K562 (cell line): ENCODE results near the gene DSG1. TPM values are rescaled to one million over a fixed set of nuclear protein-coding genes. Genes with fewer than 3 reads are reported as not detected.

Experiments
- ATAC-seq: fragments of 200-7000 bp; cut with Tn5 transposase; 3 replicates; pipeline ENCODE4 v1.9.1; 2020; ENCODE audit warnings: moderate library complexity
- BruUV-seq: library from RNA; stranded (reverse); fragments of 400-500 nt; replicated peaks from 2 replicates; lab custom pipeline; 2021; lab: Mats Ljungman, UMichigan
- CTCF ChIA-PET: fragments of 300-600 bp; formaldehyde crosslinking; extraction: SDS; loops from one replicate; lab custom pipeline; 2021; ENCODE audit warnings: low intra/inter-chr PET ratio; lab: Yijun Ruan, JAX
- POLR2A ChIA-PET: fragments of 300-600, 350-650 bp; sonication (Branson Sonifier 250); formaldehyde crosslinking; extraction: SDS; loops from one replicate; lab custom pipeline; 2021; ENCODE audit warnings: antibody characterized with exemption, inconsistent platforms; lab: Yijun Ruan, JAX
- DNase-seq, 4 experiments: peaks; one replicate each; pipeline versions ENCODE4 v3.0.0 to v3.0.0-alpha.2; 2011 to 2018; ENCODE audit warnings: low spot score in 3 of 4, mixed read lengths in 3 of 4; ENCODE audit errors: extremely low read depth in 1 of 4
- FAIRE-seq: peaks from 2 replicates; lab custom pipeline; 2011; peaks lifted over from hg19 to GRCh38; lab: Jason Lieb, UNC
- H2AFZ ChIP-seq: 2 replicates; pipeline ENCODE4 v1.6.0; 2011; ENCODE audit warnings: low read depth, low read length, control low read depth, inconsistent platforms
- H3K27ac ChIP-seq: fragments of 200-600 bp; 3 replicates; pipeline ENCODE4 v1.8.0; 2011; ENCODE audit warnings: low read depth, mild to moderate bottlenecking, control low read depth, inconsistent platforms, low read length, moderate library complexity, mixed read lengths; ENCODE audit errors: extremely low read depth
- H3K27me3 ChIP-seq, 2 experiments: fragments of 300-600 bp in 1 of 2; 2 replicates in 1 of 2; 3 replicates in 1 of 2; pipeline versions ENCODE4 v1.6.0 to v1.8.0; 2011; ENCODE audit warnings: inconsistent platforms in 2 of 2, low read length in 2 of 2, mild to moderate bottlenecking in 1 of 2, mixed read lengths in 1 of 2, moderate library complexity in 1 of 2; ENCODE audit not compliant: control insufficient read depth in 2 of 2, insufficient read depth in 2 of 2
- H3K36me3 ChIP-seq: fragments of 300-600 bp; 3 replicates; pipeline ENCODE4 v1.8.0; 2011; ENCODE audit warnings: mild to moderate bottlenecking, low read length, inconsistent platforms; ENCODE audit not compliant: control insufficient read depth, insufficient read depth
- H3K4me1 ChIP-seq, 2 experiments: fragments of 200-600 bp in 1 of 2; replicated peaks in 1 of 2; 2 replicates in 1 of 2; 3 replicates in 1 of 2; pipeline versions ENCODE4 v1.5.1 to v1.8.0; 2011; ENCODE audit warnings: inconsistent platforms in 2 of 2, low read length in 2 of 2, mild to moderate bottlenecking in 1 of 2, mixed read lengths in 1 of 2, moderate library complexity in 1 of 2; ENCODE audit not compliant: control insufficient read depth in 2 of 2, insufficient read depth in 2 of 2
- H3K4me2 ChIP-seq: 2 replicates; pipeline ENCODE4 v1.6.1; 2011; ENCODE audit warnings: low read length, control low read depth, inconsistent platforms, mixed read lengths; ENCODE audit not compliant: insufficient read depth
- H3K4me3 ChIP-seq: fragments of 200-600 bp; sonication (generic), shearing (Covaris generic); 2 replicates; pipeline ENCODE4 v1.5.1; 2016; ENCODE audit warnings: control low read depth, inconsistent platforms
- H3K79me2 ChIP-seq: fragments of 200-600 bp; 3 replicates; pipeline ENCODE4 v1.8.0; 2011; ENCODE audit warnings: low read length, inconsistent platforms; ENCODE audit not compliant: control insufficient read depth, insufficient read depth
- H3K9ac ChIP-seq, 2 experiments: 2 replicates each; pipeline versions ENCODE4 v1.6.0 to v1.6.1; 2011; ENCODE audit warnings: low read depth in 2 of 2, low read length in 2 of 2, control low read depth in 1 of 2, inconsistent platforms in 1 of 2, mild to moderate bottlenecking in 1 of 2, mixed read lengths in 1 of 2; ENCODE audit not compliant: insufficient read depth in 1 of 2
- H3K9me1 ChIP-seq: one replicate; pipeline ENCODE4 v1.6.0; 2011; ENCODE audit warnings: inconsistent platforms, mild to moderate bottlenecking, low read length, moderate library complexity; ENCODE audit not compliant: control insufficient read depth, insufficient read depth
- H3K9me3 ChIP-seq: replicated peaks from 2 replicates; pipeline ENCODE4 v1.5.1; 2011; ENCODE audit warnings: low read depth, low read length, inconsistent platforms; ENCODE audit not compliant: control insufficient read depth, insufficient read depth
- H4K20me1 ChIP-seq: replicated peaks from 2 replicates; pipeline ENCODE4 v1.6.1; 2011; ENCODE audit warnings: low read length, inconsistent platforms, mixed read lengths; ENCODE audit not compliant: control insufficient read depth, insufficient read depth
- ELF1 ChIP-seq: fragments of 200-800 bp; sonication (Bioruptor generic); IDR thresholded peaks from 2 replicates; pipeline ENCODE4 v1.6.1; 2016; ENCODE audit warnings: missing genetic modification characterization, missing compliant biosample characterization
- FOXM1 ChIP-seq, 2 experiments: fragments of 450-650 bp in 1 of 2; sonication (generic) in 1 of 2; formaldehyde crosslinking in 1 of 2; IDR thresholded peaks; 2 replicates each; pipeline versions ENCODE4 v1.6.1 to v1.9.0; 2017 to 2022; ENCODE audit warnings: low read depth in 2 of 2, mild to moderate bottlenecking in 2 of 2, missing genetic modification reagents in 1 of 2, moderate library complexity in 1 of 2
- GABPB1 ChIP-seq: sonication (generic); formaldehyde crosslinking; IDR thresholded peaks from 2 replicates; pipeline ENCODE4 v1.8.0; 2022; ENCODE audit warnings: mild to moderate bottlenecking, missing genetic modification reagents
- HNRNPL ChIP-seq: fragments of 200-400 bp; formaldehyde crosslinking; IDR thresholded peaks from 2 replicates; pipeline ENCODE4 v1.6.1; 2017; ENCODE audit warnings: low read depth, mild to moderate bottlenecking, low read length
- MAZ ChIP-seq, 2 experiments: fragments of 450-650 bp in 1 of 2; sonication (generic) in 1 of 2; formaldehyde crosslinking; IDR thresholded peaks in 1 of 2; conservative IDR thresholded peaks in 1 of 2; 2 replicates each; pipeline versions ENCODE4 v1.4.0 to v1.5.0; 2020; ENCODE audit warnings: mild to moderate bottlenecking in 1 of 2, missing genetic modification reagents in 1 of 2
- MCM2 ChIP-seq: fragments of 450-650 bp; IDR thresholded peaks from 2 replicates; pipeline ENCODE4 v1.6.1; 2017; ENCODE audit warnings: low read depth, mild to moderate bottlenecking
- NCOR1 ChIP-seq: fragments of 450-650 bp; IDR thresholded peaks from 2 replicates; pipeline ENCODE4 v1.6.1; 2016; ENCODE audit warnings: mild to moderate bottlenecking, moderate library complexity
- SLC30A9 ChIP-seq: fragments of 250-450 bp; sonication (Bioruptor Pico); IDR thresholded peaks from 2 replicates; pipeline ENCODE4 v1.8.0; 2022; ENCODE audit warnings: mild to moderate bottlenecking, moderate library complexity
- SPI1 ChIP-seq: IDR thresholded peaks from 2 replicates; pipeline ENCODE4 v1.6.1; 2011; ENCODE audit warnings: low read depth, low read length, control low read depth, borderline replicate concordance
- TAL1 ChIP-seq: fragments of 450-650 bp; IDR thresholded peaks from 2 replicates; pipeline ENCODE4 v1.6.1; 2016; ENCODE audit warnings: mild to moderate bottlenecking
- ZNF197 ChIP-seq: fragments of 200-800 bp; sonication (Bioruptor generic); IDR thresholded peaks from 2 replicates; pipeline ENCODE4 v1.6.1; 2016; ENCODE audit warnings: low read depth, missing genetic modification characterization, missing compliant biosample characterization
- ZNF766 ChIP-seq: fragments of 200-800 bp; sonication (Bioruptor generic); conservative IDR thresholded peaks from 2 replicates; pipeline ENCODE4 v1.6.1; 2016; ENCODE audit warnings: missing genetic modification characterization, missing compliant biosample characterization
- WGBS: fragments of 100-300 bp; shearing (Covaris generic); methylation state at CpG from one replicate; pipeline ENCODE4 v1.1.6; 2016; ENCODE audit warnings: low coverage, mixed read lengths; ENCODE audit not compliant: insufficient coverage; ENCODE audit errors: missing lambda C conversion rate; 5-methylcytosine and 5-hydroxymethylcytosine counted together
- in situ Hi-C: fragments of 300-500 bp; cut with MboI; formaldehyde crosslinking; loops from 4 replicates; pipeline ENCODE4 v1.15.0; 2018; ENCODE audit warnings: inconsistent platforms, mixed read lengths
- intact Hi-C: fragments of 100-400 bp; cut with micrococcal nuclease; formaldehyde crosslinking; loops from 2 replicates; pipeline ENCODE4 v1.14.2; 2022
- polyA plus RNA-seq, 8 experiments: library from polyadenylated mRNA; depleted of rRNA in 4 of 8; stranded (reverse) in 5 of 8; unstranded in 3 of 8; fragments of >200 nt; fragmentation: Nextera tagmentation in 2 of 8; fragmentation: Illumina TruSeq in 1 of 8; extraction: Ambion mirVana in 2 of 8; extraction: Trizol in 1 of 8; gene quantifications; 2 replicates each; pipeline versions ENCODE4 v1.2.1 to v1.2.3, GENCODE V29; 2011 to 2014; ENCODE audit warnings: inconsistent platforms in 1 of 8, missing spikeins in 1 of 8
- total RNA-seq, 7 experiments: library from RNA; depleted of rRNA in 6 of 7; stranded (reverse); fragments of >200 nt in 6 of 7; fragmentation: Illumina TruSeq in 2 of 7; extraction: Trizol in 2 of 7; gene quantifications; 2 replicates each; pipeline versions ENCODE4 v1.2.1 to v1.2.3, GENCODE V29; 2011 to 2021; ENCODE audit warnings: low replicate concordance in 1 of 7

Gene DSG1
- total and polyA plus RNA-seq, 9 of the 15 experiments (the other 6 are each of a cell fraction or from before 2014, with no cell fraction given) = 0.03 to 0.26 (median 0.15) TPM; not detected in 1

GRCh38 chr18:31270578-31270977, 47.4 kb upstream of the DSG1 start:
- TF ChIP-seq ZNF766 (CRISPR knock-in tag) (no peak), NCOR1 (no peak), SPI1 (peak; percentile 70; the same call in 1 of the 2 replicates)
- DNase-seq (no peak), ATAC-seq (no peak), FAIRE-seq (no peak)
- Histone ChIP-seq H3K9ac (no peak overlapping the region), H3K4me1 (no peaks in the 10 kb centered on the region), H3K27ac (no peak overlapping the region), H2AFZ (no peak overlapping the region), H4K20me1 (no peaks in the 10 kb centered on the region), H3K4me3 (no peak overlapping the region), H3K4me2 (no peak overlapping the region), H3K79me2 (no peaks in the 10 kb centered on the region), H3K9me3 (no peaks in the 10 kb centered on the region), H3K9me1 (no peaks in the 10 kb centered on the region), H3K27me3 (no peaks in the 10 kb centered on the region), H3K36me3 (no peaks in the 10 kb centered on the region)
- POLR2A ChIA-PET = interaction anchor here (0.6 to 1.0 kb wide), 2 partner anchors 26 to 152 kb away, joined by 3 read pairs; no protein-coding TSS in a partner anchor
- 0% methylated on average over 4 of the region's 4 CpGs for WGBS
- in situ Hi-C loops (no loop called here), intact Hi-C loops (no loop called here)
- CTCF ChIA-PET = no interaction called here
- no TSS peak for BruUV-seq

GRCh38 chr18:31273812-31274527, 44.0 kb upstream of the DSG1 start:
- Histone ChIP-seq H3K79me2 (no peaks in the 10 kb centered on the region), H3K4me2 (no peak overlapping the region), H3K36me3 (no peaks in the 10 kb centered on the region), H3K4me3 (no peak overlapping the region), H3K27me3 (no peaks in the 10 kb centered on the region), H3K4me1 (no peaks in the 10 kb centered on the region), H3K9ac (no peak overlapping the region), H3K9me1 (no peaks in the 10 kb centered on the region), H3K27ac (no peak overlapping the region), H4K20me1 (no peaks in the 10 kb centered on the region), H2AFZ (no peak overlapping the region), H3K9me3 (no peaks in the 10 kb centered on the region)
- DNase-seq (no peak), ATAC-seq (no peak), FAIRE-seq (no peak)
- TF ChIP-seq HNRNPL = no peak
- TF ChIP-seq MCM2 = no peak
- no peak for TF ChIP-seq FOXM1 (IDR thresholded peaks at IDR 0.05; ENCODE audit: low read depth)
- no peak for TF ChIP-seq FOXM1 (CRISPR knock-in tag; IDR thresholded peaks at IDR 0.05; ENCODE audit: low read depth)
- no peak for TF ChIP-seq SLC30A9 (CRISPR knock-in tag)
- TF ChIP-seq MAZ (CRISPR knock-in tag; conservative IDR thresholded peaks at IDR 0.05 in 1 of 2, IDR thresholded peaks at IDR 0.05 in 1 of 2) = no peak
- no peak for TF ChIP-seq TAL1
- no peak for TF ChIP-seq GABPB1 (CRISPR knock-in tag)
- TF ChIP-seq ELF1 (tag) = no peak
- TF ChIP-seq ZNF197 (CRISPR knock-in tag) = no peak
- ChIA-PET POLR2A (no interaction called here), CTCF (no interaction called here)
- no TSS peak for BruUV-seq
- in situ Hi-C loops (no loop called here), intact Hi-C loops (no loop called here)
- WGBS = 5% methylated on average over 5 of the region's 5 CpGs
